NB4 (cell line): Measurements from ENCODE around the gene FKBP2.

Source experiments
- DNase-seq: peaks from one replicate; pipeline ENCODE4 v3.0.0; 2010; ENCODE audit warnings: low read depth
- H3K4me3 ChIP-seq: one replicate; pipeline ENCODE4 v1.5.1; 2011; ENCODE audit warnings: mild to moderate bottlenecking, low read depth, low read length, moderate library complexity
- CTCF ChIP-seq: IDR thresholded peaks from one replicate; pipeline ENCODE4 v1.5.1; 2012; ENCODE audit warnings: low read depth, low read length
- MAX ChIP-seq: IDR thresholded peaks from 2 replicates; pipeline ENCODE4 v1.6.1; 2011; ENCODE audit warnings: low read depth, low read length
- MYC ChIP-seq: IDR thresholded peaks from 2 replicates; pipeline ENCODE4 v1.6.1; 2011; ENCODE audit warnings: low read depth, low read length
- POLR2A ChIP-seq: IDR thresholded peaks from 2 replicates; pipeline ENCODE4 v1.6.1; 2011; ENCODE audit warnings: mild to moderate bottlenecking; ENCODE audit not compliant: insufficient read length; ENCODE audit errors: extremely low read depth

The FKBP2 gene

GRCh38 chr11:64238999-64239398, 1.9 kb upstream of the FKBP2 start:
- TF ChIP-seq MAX = 0 out of 2 replicates have a peak, but pooled peaks have one; percentile 14
- TF ChIP-seq CTCF = no peak
- no peak overlapping the region for H3K4me3 ChIP-seq
- DNase-seq = peak; percentile 47

GRCh38 chr11:64239662-64240434, 1.0 kb upstream of the FKBP2 start:
- TF ChIP-seq MYC = no peak; the same call in 1 of the 2 replicates
- TF ChIP-seq MAX = peak; percentile 75
- TF ChIP-seq CTCF = no peak
- no peak for TF ChIP-seq POLR2A
- peak; percentile 81 for DNase-seq
- peak overlapping the region; percentile 85 for H3K4me3 ChIP-seq

- H3K4me3 ChIP-seq = peak overlapping the region; percentile 71
- DNase-seq = peak; percentile 99
- TF ChIP-seq MAX (no peak), CTCF (no peak), MYC (no peak), POLR2A (no peak)
These were observed 271 bp downstream of the FKBP2 start for GRCh38 chr11:64241241-64241490.

- peak; percentile 76 for DNase-seq
- H3K4me3 ChIP-seq = peak overlapping the region; percentile 71
- TF ChIP-seq MAX (peak; percentile 48; the same call in 1 of the 2 replicates), CTCF (no peak), MYC (no peak; the same call in 1 of the 2 replicates), POLR2A (peak; percentile 79)
These were observed 838 bp downstream of the FKBP2 start for GRCh38 chr11:64241491-64242374.

- H3K4me3 ChIP-seq = no peak overlapping the region
- DNase-seq = peak; percentile 49
- no peak for TF ChIP-seq MYC
- TF ChIP-seq MAX = no peak
- TF ChIP-seq POLR2A = no peak
- TF ChIP-seq CTCF = no peak
These were observed 2.5 kb downstream of the FKBP2 start for GRCh38 chr11:64243236-64243854.
